Left hindlimb (tissue), 1 donor: ENCODE results near the gene RPS19BP1.
A peak's percentile ranks its signal among the peaks of the same experiment; 100 is the strongest.
"Not testable (repeated sequence)": the region's sequence is repeated elsewhere in the genome, so short reads cannot be mapped to it uniquely, and the experiment has no call there.

ENCODE experiments used
- DNase-seq: peaks from one replicate; pipeline ENCODE4 v3.0.0-alpha.2; 2018

RPS19BP1 gene

DNA sequence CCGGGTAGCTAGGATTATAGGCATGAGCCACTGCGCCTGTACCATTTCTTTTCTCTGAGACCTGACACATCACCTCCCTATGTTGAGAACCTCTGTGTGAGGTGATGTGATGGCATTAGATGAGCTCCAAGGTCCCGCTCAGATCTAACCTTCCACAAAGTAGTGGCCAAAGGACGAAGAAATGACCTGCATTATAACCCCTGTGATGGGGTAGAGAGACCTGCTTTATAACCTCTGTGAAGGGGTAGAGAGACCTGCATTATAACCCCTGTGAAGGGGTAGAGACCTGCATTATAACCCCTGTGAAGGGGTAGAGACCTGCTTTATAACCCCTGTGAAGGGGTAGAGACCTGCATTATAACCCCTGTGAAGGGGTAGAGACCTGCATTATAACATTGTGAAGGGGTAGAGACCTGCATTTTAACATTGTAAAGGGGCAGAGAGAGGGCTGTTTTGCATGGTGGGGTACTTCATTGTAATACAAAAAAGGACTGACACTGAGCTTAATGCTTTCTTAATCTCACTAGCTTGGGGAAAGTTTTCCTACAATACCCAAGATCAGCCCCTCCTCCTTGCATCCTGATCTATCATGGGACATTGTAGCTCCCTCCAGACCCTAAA lies 21.9 kb downstream of the RPS19BP1 start:
- no peak for DNase-seq

DNA sequence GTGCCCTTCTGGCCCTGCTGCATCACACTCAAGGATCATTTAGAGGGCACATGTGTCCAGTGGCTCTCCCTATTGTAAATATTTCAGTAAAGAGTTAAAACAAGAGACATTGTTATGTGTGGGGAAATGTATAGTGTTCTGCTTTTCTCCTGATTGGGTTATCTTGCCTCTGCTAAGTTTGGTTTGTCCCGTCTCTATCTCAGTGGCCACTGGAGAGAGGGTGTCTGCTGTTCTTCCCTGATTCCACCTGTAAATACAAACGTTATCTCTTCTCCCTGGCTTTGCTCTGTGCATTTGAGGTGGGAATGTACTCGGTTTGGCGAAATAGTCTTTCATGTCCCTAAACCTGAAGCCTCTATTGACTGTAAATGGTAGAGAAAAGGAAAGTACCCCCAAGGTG lies 24.2 kb downstream of the RPS19BP1 start:
- DNase-seq, result no peak

DNA sequence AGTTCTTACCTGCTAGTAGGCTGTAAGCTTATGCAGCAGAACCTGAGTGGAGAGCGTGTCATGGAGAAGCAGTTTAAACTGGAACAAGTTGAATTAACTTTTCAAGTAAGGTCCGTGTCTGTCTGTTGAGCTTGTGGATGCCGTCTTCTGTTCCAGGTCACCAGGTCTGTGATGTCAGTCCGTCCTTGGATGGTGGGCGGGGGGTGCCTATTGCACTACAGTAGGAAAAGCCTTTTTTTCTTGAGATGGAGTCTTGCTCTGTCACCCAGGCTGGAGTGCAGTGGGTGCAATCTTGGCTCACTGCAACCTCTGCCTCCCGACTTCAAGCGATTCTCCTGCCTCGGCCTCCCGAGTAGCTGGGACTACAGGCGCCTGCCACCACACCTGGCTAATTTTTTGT lies 25.5 kb downstream of the RPS19BP1 start:
- not testable (repeated sequence) for DNase-seq

DNA sequence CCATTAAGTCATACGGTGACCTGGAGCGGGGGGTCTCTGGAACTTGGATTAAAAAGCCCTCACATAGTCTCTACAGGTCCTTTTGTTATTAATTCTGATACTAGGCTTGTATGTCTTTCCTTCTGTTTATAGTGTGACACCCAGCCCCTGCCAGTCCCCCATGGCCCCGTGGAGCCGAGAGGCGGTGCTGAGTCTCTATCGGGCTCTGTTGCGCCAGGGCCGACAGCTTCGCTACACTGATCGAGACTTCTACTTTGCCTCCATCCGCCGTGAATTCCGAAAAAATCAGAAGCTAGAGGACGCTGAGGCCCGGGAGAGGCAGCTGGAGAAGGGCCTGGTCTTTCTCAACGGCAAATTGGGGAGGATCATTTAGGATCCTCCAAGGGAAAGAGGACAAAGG lies 28.5 kb downstream of the RPS19BP1 start:
- no peak for DNase-seq

DNA sequence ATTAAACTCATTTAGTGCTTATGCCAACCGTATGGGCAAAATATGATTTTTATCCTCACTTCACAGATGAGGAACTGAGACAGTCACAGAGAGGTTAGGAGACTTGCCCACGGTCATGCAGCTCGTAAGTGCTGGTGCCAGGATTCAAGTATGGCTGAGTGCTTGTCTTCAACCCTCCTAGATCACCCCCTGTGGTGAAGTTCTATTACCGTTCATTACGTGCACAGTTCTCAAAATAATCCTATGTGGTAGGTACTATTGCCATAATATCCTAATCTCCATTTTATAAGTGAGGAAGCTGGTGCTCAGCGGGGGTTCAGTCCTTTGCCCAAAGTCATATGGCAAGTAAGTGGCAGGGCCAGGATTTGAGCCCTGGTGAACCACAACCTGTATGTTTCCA lies 28.9 kb downstream of the RPS19BP1 start:
- no peak for DNase-seq

DNA sequence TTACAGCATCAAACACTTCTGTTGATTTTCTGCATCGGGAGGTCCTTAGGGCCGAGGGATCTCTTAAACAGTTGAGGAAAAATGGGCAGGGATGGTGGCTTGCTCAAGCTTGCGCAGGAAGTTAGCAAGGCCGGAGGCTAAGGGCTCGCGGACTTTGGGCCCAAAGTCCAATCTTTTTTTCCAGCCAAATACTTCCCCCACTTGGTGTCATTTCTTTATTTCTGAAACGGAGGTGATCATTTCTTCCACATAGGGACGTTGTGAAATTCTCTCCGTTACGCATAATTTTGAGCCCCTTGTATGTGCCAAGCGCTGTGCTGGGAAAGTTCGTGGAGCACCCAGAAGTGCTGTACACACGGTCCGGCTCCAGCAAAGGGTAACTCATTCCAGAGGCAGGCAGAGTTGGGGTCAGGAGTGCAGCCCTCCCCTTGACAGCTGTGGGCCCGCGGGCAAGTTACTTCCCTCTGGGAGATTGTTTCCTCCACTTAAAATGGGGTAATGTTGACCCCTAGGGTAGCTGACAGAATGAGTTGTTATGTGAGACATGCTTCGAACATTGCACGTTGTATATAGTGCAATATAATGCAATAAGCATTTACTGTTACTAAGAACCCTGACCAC lies 29.6 kb downstream of the RPS19BP1 start:
- no peak for DNase-seq

DNA sequence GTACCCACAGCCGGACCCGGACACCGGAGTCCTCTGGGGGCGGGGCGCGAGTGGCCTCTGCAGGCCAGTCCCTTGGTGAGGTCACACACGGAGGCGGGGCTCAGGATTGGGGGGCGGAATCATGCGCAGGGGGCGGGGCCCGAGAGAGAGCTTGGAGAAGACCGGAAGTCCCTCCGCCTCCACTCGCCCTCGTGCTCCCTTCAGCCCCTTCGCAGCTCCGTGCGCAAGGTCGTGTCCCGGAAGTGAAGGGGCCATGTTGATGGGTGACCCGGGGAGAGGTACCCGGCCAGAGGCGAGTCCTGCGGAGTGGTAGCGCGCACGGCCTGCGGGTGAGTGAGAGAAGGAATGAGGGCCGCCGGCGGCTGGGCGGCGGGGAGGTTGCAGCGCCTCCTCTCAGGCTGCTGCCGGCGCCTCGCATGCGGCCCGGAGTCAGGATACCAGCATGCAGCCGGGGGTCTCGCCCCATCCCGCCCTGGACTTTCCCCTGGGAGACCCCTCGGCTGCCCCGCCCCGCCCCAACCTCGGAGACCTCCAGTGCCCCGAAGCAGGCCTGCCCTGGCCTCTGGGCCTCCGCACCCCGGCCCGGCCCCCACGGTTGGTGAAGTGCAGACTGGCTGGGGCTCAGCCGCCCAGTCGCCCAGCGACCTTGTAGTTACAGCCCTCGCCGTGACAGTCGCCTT lies 30.3 kb downstream of the RPS19BP1 start, which contains the start of gene MIEF1:
Gene MIEF1 (plus strand): TSS at position 182 of the 680 bp plus-strand sequence. CDS start 9,005 bp downstream, outside the sequence.
- peak; percentile 98 for DNase-seq

DNA sequence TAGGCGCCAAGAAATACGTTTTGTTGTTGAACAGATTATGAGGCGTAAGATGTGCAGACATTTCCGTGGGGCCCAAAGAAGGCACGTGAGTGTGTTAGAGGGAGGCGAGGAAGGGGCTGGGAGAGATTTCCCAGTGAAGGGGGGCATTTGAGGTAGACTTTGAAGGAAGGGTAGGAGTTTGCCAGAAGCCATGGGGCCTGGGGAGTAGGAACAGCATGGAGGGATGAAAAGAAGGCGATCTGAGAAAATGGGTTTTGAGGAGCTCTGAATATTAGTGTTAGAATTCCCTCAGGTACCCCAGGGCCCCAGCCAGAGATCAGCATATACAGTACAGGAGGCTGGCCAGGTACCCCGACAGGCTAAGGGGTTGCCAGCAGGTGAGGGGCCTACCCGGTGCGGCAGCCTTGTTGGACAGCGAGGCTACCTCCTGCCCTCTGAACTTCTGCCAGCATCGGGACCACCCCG lies 30.9 kb downstream of the RPS19BP1 start:
- no peak for DNase-seq

DNA sequence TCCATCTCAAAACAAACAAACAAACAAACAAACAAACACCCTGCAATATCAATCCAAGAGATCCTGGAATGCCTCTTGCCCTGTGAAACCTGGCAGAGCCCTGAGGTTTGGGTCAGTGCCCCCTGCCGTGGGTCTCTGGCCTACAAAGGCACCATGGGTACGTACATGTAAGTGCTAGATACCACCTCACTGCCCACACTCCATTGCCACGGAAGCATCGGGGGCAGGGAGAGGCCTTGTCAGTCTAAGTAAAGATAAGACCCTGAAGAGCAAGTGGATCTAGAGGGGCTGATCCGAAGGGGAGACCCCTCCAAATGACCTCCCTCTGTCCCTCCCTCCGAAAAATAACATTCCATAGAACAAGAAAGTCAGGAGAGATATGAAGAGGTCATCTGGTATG lies 32.4 kb downstream of the RPS19BP1 start:
- DNase-seq, result no peak

DNA sequence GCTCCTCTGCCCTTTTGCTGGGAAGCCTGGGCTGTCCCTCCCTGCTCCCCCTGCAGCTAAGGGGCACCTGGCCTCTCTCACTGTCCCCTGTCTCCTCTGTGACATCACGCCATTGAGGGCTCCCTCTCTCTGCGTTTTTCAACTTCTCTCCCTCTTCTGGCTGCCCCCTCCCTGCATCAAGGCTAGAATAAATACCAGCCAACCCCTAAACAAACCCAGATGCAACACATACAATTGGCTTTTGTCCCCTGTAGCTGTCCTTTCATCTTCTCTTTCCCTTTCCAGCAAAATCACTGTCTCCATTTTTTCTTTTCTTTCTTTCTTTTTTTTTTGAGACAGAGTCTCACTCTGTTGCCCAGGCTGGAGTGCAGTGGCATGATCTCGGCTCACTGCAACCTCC lies 33.7 kb downstream of the RPS19BP1 start:
- no peak for DNase-seq

DNA sequence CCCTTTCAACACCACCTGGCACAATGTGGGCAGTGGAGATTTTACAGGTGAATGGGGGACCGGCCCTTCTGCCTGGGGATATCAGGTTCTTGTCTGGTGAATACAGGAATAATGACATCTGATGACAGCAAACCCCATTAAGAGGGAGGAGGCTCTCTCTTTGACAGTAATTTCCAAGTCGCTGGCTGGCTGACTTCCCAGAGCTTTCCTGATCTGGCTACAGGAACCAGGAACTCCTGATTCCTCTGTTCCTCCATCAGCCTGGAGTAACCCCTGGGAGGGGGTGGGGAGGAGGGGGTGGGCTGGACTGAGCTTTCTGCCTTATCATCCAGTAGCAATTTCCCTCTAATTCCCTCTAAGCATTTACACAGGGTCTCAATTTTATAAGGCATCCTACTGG lies 34.2 kb downstream of the RPS19BP1 start:
- no peak for DNase-seq

DNA sequence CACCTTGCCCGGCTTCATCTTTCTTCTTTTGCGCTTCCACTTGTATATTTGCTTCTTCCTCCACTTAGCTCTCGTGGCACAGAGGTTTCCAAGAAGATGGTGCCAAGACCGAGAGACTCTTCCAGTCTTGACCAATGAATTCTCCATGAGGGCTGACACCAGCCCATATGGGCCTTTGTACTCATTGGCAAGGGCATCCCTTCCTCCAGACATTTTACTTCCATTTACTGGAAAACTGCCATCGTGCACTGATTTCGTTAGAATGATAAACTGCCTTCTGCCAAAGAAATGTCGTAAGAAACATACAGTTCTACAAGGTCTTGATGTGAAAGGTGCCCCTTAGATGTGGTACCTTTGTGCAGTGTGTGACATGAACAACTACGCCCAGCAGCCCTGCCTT lies 35.1 kb downstream of the RPS19BP1 start:
- no peak for DNase-seq

DNA sequence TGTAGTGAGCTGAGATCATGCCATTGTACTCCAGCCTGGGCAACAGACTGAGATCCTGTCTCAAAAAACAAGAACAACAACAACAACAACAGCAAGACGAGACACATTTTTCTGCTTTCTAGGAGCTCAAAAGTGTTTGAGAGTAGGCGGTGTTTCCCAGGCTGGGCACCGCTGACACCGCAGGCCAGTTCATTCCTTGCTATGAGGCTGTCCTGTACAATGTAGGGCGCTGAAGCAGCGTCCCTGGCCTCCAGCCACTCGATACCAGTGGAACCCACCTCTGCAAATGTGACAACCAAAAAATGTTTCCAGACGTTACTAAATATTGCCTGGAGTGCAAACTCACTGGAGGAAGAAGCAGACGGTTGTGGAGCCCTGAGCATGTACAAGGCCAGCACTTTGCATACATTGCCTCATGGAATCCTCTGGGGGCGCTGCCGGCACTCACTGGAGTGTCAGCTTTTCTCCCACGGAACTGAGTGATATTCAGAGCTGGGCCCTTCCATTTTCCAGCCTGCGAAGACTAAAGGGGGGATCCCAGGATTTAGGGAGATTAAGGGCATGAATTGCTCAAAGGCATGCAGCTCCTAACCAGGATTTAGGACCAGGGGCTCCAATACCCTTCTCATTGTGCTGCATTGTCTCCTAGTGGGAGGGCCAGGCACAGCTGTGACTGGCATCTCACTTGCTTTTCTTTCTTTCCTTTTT lies 36.3 kb downstream of the RPS19BP1 start:
- peak; percentile 71 for DNase-seq

DNA sequence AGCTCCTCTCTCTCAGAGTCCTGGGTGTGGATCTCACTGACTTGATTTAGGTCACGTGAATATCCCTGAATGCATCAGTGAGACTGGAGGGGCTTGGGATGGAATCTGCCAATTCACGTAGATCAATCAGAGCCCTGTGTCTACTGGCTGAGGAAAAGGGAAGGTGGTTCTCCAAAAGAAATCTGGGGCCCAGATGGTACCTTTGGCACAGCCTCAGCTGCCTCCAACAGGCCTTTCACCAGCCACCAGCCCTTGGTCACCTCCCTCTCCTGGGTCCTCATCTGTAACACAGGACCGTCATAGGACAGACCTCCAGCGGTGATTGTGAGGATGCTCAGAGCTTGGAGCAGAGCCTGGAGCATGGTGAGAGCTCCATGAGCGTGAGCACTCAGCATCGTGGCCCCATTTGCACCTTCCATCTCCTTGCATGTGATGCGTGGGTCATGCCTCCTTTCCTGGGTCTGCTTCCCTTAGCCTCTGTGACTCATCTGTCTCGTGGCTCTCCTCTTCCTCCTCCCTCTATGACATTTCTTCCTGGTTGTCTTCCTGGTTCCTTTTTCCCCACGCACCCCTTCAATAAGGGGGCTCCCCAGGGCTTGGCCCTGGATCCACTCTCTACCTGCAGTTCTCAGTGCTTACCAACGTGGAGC lies 38.0 kb downstream of the RPS19BP1 start:
- DNase-seq, result no peak

DNA sequence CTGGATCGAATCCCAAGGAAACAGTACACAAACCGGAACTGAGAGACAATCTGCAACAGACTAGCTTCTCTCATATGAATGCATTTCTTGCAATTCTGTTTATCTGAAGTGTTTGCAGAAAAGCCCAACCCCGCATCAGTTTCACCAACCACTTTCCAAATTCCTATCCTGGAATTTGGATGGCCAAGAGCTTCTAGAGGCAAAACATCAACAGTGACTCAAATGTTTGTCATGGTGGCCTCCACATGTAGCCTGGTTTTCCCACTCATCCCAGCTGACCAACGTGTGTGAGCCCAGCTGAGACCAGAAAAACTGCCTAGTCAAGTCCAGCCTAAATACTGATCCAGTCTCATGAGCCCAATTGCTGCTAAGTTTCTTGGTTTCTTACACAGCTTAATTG lies 38.8 kb downstream of the RPS19BP1 start:
- no peak for DNase-seq

DNA sequence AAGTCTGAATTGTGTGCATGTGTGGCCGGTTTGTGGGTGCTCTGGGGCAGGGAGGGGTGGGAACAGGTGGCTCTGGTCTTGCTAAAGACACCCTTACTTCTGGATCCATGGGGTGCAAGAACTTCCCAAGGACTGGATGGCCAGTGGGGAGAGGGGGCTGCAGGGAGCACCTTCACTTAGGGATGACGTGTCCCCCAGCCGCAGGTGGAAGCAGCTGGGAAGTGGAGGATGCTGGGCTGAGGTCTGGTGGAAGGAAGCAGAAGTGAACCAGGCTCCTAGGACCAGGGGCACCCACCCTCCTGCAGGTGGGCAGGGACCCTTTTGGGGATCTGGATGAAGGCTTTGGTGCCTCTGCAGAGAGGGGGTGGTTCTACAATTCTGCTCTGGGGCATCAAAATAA lies 40.4 kb downstream of the RPS19BP1 start:
- DNase-seq, result no peak

DNA sequence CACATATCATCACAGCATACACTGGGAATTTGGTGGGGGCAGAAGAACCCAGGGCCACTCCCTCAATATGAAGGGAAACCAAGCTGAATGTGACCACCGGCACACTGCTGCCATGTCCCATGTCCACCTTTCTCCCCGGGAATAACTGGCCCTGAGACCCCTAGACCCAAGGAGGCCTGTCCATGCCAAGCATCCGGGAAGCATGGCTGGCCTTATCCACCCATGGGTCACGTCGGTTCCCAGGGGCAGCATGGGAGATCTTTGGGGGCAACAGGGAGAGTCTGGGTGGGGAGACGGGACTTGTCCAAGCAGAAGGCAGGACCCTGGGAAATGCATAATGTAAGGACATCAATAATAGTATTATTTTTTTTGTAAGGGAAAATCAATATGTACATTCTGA lies 40.9 kb downstream of the RPS19BP1 start:
- no peak for DNase-seq

DNA sequence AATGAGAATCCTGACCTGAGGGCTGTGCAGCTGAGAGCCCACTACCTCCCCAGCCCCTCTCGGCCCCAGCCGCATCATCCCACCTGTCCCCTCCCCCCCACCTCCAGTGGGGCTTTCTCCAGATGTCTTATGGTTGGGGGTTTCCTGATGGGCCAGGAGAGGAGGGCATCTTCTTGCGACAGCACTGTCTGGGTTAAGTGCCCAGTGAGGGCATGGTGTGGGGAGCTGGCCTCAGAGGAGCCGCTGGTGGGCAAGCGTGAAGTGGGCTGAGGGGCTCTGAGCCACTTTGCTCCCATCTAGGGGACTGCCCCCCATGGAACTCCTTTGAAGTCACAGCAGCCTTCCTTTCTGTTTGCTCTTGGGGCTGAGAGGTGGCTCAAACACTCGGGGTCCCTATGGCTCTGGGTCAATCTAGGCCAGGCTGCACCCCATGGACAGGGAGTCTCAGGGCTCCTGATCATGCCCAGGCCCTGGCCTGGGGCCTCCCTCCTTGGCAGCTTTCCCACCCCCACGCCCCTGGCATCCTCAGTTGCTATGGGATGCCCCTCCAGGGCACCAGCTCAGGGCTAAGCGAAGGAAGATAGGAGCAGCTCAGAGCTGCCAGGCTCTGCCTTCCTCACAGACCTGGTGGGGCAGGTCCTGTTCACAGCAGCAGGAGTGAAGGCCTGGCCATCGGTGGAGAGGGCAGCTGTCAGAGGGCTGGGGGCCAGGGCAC lies 41.4 kb downstream of the RPS19BP1 start:
- no peak for DNase-seq

DNA sequence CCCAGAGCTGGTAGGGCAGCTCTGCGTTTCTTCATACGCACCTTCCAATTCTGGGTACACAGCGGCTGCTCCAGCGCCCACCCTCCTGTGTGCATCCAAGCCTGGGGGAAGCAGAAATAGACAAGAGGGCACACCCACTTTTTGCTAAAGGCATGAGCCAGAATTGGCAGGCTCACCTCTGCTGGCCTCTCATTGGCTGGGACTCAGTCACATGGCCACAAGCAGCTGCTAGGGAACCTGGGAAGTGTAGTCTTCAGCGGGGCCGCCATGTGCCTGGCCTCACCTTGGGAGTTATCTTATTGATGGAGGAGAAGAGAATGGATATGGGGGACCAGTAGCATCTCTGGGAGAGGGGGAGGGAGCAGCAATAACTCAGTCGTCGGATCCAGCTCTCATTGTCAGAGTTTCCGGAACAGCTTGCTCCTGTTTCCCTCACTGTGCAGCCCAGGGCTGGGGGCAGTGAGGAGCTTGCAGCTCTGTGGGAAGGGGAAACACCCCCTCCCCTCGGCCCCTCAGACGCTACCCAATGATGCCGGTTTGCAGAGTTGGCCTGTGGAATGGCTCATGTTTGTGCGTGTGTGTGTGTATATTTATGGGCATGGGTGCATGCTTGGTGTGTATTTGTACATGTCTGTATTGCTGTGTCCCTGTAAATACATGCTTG lies 42.3 kb downstream of the RPS19BP1 start:
- peak; percentile 79 for DNase-seq

DNA sequence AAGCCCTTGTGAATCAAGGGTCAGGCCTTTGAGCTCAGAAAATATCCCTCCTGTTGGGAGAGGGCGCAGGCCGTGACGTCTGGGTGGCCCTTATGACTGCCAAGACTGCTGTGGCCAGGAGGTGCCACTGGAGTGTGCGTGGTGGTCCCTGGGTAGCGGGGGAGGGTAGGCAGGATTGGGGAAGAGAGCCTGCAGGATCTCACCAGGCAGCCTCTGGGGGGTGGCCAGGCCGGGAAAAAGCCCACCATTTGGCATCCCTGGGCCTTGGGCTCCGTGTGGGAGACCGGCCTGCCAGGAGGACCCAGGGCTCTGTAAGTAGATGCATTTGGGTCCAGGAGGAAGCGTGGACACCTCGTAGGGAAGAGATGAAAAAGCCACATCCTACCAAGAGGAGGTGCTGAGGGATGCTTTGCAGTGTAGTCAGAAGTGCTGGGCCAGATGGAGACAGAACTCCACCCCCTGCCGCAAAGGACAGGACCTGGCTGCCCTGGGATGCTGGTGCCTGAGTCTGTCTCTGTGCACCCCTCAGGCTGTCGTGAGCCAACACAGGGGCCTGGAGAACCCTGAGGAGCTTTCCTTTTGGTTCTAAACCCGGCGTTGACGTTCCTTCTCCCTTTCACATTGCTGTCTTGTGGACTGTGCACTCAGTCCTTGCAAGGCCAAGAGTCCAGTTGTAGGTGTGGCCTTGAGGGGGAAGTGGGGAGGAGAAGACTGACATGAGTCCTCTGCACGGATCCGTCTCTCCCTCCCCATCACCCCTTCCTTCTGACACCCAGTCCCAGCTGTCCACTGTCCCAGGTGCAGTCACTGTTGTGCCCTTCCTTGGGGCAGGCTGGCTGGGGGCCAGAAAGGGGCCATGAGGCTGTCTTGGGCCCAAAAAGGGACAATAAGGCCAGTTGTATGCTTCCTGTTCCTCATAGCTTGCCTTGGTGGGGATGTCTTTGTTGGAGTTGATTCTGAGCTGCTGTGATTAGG lies 43.2 kb downstream of the RPS19BP1 start:
- DNase-seq, result no peak
